ENCODE data around the gene KRT78. TPM values are rescaled to one million over a fixed set of nuclear protein-coding genes. Genes with fewer than 3 reads are reported as not detected.
"Not testable (repeated sequence)": the region's sequence is repeated elsewhere in the genome, so short reads cannot be mapped to it uniquely, and the experiment has no call there.

The KRT78 gene
- total and polyA plus RNA-seq, 3 donors from 2014 or later, result 0.93 to 1.1 (median 0.99) TPM

- 96 to 100% methylated on average over 3 of the region's 3 CpGs for WGBS, 2 donors
- no peak for DNase-seq
- intact Hi-C loops (cut with DNase I; ENCODE audit: low total_unique reads), result no loop called here
- Histone ChIP-seq H3K27ac (no peak overlapping the region), H3K9me3 (no peaks in the 10 kb centered on the region), H3K36me3 (ENCODE audit: low read depth, missing control alignments) (no peaks in the 10 kb centered on the region), H3K4me1 (no peaks in the 10 kb centered on the region), H3K27me3 (no peaks in the 10 kb centered on the region), H3K4me3 (no peak overlapping the region)
- TF ChIP-seq POLR2A (IDR thresholded peaks at IDR 0.05), result no peak
- no peak for TF ChIP-seq CTCF (IDR thresholded peaks at IDR 0.05)
Observed at GRCh38 chr12:52796429-52796794, 52.4 kb downstream of the KRT78 start.

GRCh38 chr12:52795694-52796428, 52.9 kb downstream of the KRT78 start, which contains the start of gene KRT3:
Gene KRT3, minus strand, starts transcription at chr12:52796117. Its CDS starts 75 bp downstream, at chr12:52796042.
- no peak for DNase-seq
- Histone ChIP-seq H3K9me3 (no peaks in the 10 kb centered on the region), H3K4me1 (no peaks in the 10 kb centered on the region), H3K4me3 (no peak within 1 kb of the TSS), H3K36me3 (ENCODE audit: low read depth, missing control alignments) (no peaks in the 10 kb centered on the region), H3K27ac (no peak within 1 kb of the TSS), H3K27me3 (no peaks in the 10 kb centered on the region)
- WGBS, 2 donors, result 95 to 97% methylated on average over 13 to 17 of the region's 17 CpGs
- intact Hi-C loops (cut with DNase I; ENCODE audit: low total_unique reads), result no loop called here
- TF ChIP-seq POLR2A (IDR thresholded peaks at IDR 0.05) (no peak), CTCF (IDR thresholded peaks at IDR 0.05) (no peak)

GRCh38 chr12:52795332-52795674, 53.5 kb downstream of the KRT78 start:
- H3K27me3 ChIP-seq; DNase-seq; intact Hi-C loops (cut with DNase I; ENCODE audit: low total_unique reads); H3K4me1 ChIP-seq; H3K4me3 ChIP-seq; H3K36me3 ChIP-seq (ENCODE audit: low read depth, missing control alignments); H3K27ac ChIP-seq; H3K9me3 ChIP-seq: not testable (repeated sequence)
- 92 to 100% methylated on average over 2 of the region's 2 CpGs for WGBS, 2 donors

- intact Hi-C loops (cut with DNase I; ENCODE audit: low total_unique reads), result no loop called here
- Histone ChIP-seq H3K4me3 (no peak overlapping the region), H3K9me3 (no peaks in the 10 kb centered on the region), H3K27me3 (no peaks in the 10 kb centered on the region), H3K27ac (no peak overlapping the region), H3K4me1 (peaks cover 1% of the 10 kb centered on the region), H3K36me3 (ENCODE audit: low read depth, missing control alignments) (no peaks in the 10 kb centered on the region)
- WGBS, 2 donors, result 90 to 92% methylated on average over 4 to 5 of the region's 5 CpGs
- TF ChIP-seq POLR2A (IDR thresholded peaks at IDR 0.05), result no peak
- TF ChIP-seq CTCF (IDR thresholded peaks at IDR 0.05), result no peak
- DNase-seq, result no peak
Observed at GRCh38 chr12:52794479-52795331, 54.1 kb downstream of the KRT78 start.

- Histone ChIP-seq H3K36me3 (ENCODE audit: low read depth, missing control alignments) (no peaks in the 10 kb centered on the region), H3K27me3 (no peaks in the 10 kb centered on the region), H3K27ac (no peak overlapping the region), H3K4me1 (peaks cover 8% of the 10 kb centered on the region), H3K9me3 (no peaks in the 10 kb centered on the region), H3K4me3 (no peak overlapping the region)
- 87 to 88% methylated on average over 8 to 10 of the region's 10 CpGs for WGBS, 2 donors
- TF ChIP-seq CTCF (IDR thresholded peaks at IDR 0.05) (no peak), POLR2A (IDR thresholded peaks at IDR 0.05) (no peak)
- DNase-seq, result no peak
- intact Hi-C loops (cut with DNase I; ENCODE audit: low total_unique reads), result no loop called here
Observed at GRCh38 chr12:52792185-52793029, 56.4 kb downstream of the KRT78 start.

Measured in testis (tissue), 3 donors.